SK-N-SH (cell line): ENCODE measurements around the gene P3H2.

Source experiments
- FOXJ3 ChIP-seq: sonication (generic); formaldehyde crosslinking; IDR thresholded peaks from 2 replicates; pipeline ENCODE4 v1.5.1; 2020; ENCODE audit warnings: mild to moderate bottlenecking, missing genetic modification reagents
- POLR2AphosphoS5 ChIP-seq: IDR thresholded peaks from 2 replicates; pipeline ENCODE4 v1.6.1; 2012; ENCODE audit warnings: low read depth, low read length
- RAD21 ChIP-seq: IDR thresholded peaks from 2 replicates; pipeline ENCODE4 v1.6.1; 2012; ENCODE audit warnings: mild to moderate bottlenecking, low read length
- RCOR1 ChIP-seq: fragments of 150-350 bp; IDR thresholded peaks from 2 replicates; pipeline ENCODE4 v1.6.1; 2017; ENCODE audit warnings: antibody characterized with exemption, low read length
- SMC3 ChIP-seq: IDR thresholded peaks from 2 replicates; pipeline ENCODE4 v1.6.1; 2012; ENCODE audit warnings: low read depth, low read length, improper control_type of control experiment
- TF ChIP-seq, protein P1 (sequence below): fragments of 200-600 bp; sonication (generic); IDR thresholded peaks from 2 replicates; pipeline ENCODE4 v1.6.1; 2017; ENCODE audit warnings: antibody characterized with exemption, mild to moderate bottlenecking, moderate library complexity
- TF ChIP-seq, protein P2 (sequence below): IDR thresholded peaks from 2 replicates; pipeline ENCODE4 v1.4.0; 2012; ENCODE audit warnings: low read depth
- TF ChIP-seq, protein P3 (sequence below): fragments of 150-350 bp; IDR thresholded peaks from 2 replicates; pipeline ENCODE4 v1.6.1; 2017; ENCODE audit warnings: antibody characterized with exemption, low read length, low read depth, borderline replicate concordance

DNA sequence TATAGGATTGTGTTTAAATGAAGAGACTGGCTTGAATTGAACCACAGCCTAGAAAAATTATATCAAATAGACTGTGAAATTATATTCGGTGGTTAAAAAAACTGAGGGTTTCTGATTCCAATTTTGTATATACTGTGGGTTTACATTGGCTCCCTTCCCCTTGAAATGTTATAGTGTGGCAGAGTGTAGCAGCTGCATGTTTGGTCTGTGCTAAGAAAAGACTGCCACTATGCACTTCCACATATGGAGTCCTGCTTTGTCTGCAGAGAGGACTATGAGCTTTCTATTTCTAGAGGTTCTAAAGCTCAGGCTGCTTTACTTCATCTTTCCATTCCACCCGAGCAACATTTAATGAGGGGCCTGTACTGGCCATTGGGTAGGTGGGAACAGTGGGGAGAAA, 112.3 kb downstream of the P3H2 start:
- TF ChIP-seq, protein P1, sequence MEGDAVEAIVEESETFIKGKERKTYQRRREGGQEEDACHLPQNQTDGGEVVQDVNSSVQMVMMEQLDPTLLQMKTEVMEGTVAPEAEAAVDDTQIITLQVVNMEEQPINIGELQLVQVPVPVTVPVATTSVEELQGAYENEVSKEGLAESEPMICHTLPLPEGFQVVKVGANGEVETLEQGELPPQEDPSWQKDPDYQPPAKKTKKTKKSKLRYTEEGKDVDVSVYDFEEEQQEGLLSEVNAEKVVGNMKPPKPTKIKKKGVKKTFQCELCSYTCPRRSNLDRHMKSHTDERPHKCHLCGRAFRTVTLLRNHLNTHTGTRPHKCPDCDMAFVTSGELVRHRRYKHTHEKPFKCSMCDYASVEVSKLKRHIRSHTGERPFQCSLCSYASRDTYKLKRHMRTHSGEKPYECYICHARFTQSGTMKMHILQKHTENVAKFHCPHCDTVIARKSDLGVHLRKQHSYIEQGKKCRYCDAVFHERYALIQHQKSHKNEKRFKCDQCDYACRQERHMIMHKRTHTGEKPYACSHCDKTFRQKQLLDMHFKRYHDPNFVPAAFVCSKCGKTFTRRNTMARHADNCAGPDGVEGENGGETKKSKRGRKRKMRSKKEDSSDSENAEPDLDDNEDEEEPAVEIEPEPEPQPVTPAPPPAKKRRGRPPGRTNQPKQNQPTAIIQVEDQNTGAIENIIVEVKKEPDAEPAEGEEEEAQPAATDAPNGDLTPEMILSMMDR = no peak
- TF ChIP-seq FOXJ3 (CRISPR knock-in tag) = no peak
- no peak for TF ChIP-seq POLR2AphosphoS5
- TF ChIP-seq, protein P2, sequence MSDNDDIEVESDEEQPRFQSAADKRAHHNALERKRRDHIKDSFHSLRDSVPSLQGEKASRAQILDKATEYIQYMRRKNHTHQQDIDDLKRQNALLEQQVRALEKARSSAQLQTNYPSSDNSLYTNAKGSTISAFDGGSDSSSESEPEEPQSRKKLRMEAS = no peak
- no peak for TF ChIP-seq SMC3
- TF ChIP-seq, protein P3, sequence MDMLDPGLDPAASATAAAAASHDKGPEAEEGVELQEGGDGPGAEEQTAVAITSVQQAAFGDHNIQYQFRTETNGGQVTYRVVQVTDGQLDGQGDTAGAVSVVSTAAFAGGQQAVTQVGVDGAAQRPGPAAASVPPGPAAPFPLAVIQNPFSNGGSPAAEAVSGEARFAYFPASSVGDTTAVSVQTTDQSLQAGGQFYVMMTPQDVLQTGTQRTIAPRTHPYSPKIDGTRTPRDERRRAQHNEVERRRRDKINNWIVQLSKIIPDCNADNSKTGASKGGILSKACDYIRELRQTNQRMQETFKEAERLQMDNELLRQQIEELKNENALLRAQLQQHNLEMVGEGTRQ = no peak
- TF ChIP-seq RCOR1 = no peak
- no peak for TF ChIP-seq RAD21
